Measurements from ENCODE around the gene PVRIG. TPM values are rescaled to one million over a fixed set of nuclear protein-coding genes. Genes with fewer than 3 reads are reported as not detected.
"Not testable (repeated sequence)": the region's sequence is repeated elsewhere in the genome, so short reads cannot be mapped to it uniquely, and the experiment has no call there.

Gene PVRIG
- total and polyA plus RNA-seq, 9 donors: 0.12 to 1.7 (median 0.28) TPM; not detected in 2

DNA sequence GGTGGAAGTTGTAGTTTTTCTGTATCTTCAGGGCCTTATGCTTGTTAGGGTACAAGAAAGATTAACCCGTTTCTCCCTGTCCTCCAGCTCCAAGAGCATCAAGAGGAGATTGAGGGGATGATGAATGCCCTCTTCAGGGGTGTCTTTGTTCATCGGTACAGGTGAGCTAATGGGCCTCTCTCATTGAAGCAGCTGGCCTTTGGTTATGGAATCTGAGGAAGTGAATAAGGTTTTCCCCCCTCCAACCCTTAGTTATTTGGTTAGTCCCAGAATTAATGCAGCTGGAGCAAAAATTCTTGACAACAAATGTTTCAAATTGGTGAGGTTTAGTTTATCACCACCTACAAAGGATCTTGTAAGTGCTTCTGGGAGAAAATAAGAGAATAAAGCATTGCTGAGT is 24.5 kb upstream of the PVRIG start:
- Histone ChIP-seq H3K4me1 (ENCODE audit: insufficient read depth) (no peaks in the 10 kb centered on the region), H3K36me3 (no peaks in the 10 kb centered on the region), H3K4me3 (no peak overlapping the region), H3K9me3 (no peaks in the 10 kb centered on the region), H3K27me3 (no peaks in the 10 kb centered on the region), H3K27ac (no peak overlapping the region)
- intact Hi-C loops (cut with DNase I): no loop called here
- WGBS, 3 donors: 75 to 83% (median 77%) methylated on average over 2 of the region's 2 CpGs
- no peak for DNase-seq
- TF ChIP-seq, protein P1, sequence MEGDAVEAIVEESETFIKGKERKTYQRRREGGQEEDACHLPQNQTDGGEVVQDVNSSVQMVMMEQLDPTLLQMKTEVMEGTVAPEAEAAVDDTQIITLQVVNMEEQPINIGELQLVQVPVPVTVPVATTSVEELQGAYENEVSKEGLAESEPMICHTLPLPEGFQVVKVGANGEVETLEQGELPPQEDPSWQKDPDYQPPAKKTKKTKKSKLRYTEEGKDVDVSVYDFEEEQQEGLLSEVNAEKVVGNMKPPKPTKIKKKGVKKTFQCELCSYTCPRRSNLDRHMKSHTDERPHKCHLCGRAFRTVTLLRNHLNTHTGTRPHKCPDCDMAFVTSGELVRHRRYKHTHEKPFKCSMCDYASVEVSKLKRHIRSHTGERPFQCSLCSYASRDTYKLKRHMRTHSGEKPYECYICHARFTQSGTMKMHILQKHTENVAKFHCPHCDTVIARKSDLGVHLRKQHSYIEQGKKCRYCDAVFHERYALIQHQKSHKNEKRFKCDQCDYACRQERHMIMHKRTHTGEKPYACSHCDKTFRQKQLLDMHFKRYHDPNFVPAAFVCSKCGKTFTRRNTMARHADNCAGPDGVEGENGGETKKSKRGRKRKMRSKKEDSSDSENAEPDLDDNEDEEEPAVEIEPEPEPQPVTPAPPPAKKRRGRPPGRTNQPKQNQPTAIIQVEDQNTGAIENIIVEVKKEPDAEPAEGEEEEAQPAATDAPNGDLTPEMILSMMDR (IDR thresholded peaks at IDR 0.05): no peak
- TF ChIP-seq EP300 (IDR thresholded peaks at IDR 0.05) (no peak), POLR2A (IDR thresholded peaks at IDR 0.05) (no peak)

DNA sequence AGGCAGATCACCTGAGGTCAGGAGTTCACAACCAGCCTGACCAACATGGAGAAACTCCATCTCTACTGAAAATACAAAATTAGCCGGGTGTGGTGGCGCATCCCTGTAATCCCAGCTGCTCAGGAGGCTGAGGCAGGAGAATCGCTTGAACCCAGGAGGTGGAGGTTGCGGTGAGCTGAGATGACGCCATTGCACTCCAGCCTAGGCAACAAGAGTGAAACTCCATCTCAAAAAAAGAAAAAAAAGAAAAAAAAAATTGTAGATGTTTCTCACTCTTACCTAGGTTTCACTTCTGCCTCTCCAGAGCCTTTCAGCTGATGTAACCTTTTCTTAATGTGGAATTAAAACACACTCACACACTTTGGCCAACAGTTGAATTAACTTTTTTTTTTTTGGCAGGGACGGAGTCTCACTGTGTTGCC is 23.8 kb upstream of the PVRIG start:
- H3K36me3 ChIP-seq; H3K9me3 ChIP-seq; H3K27ac ChIP-seq; intact Hi-C loops (cut with DNase I); H3K4me1 ChIP-seq (ENCODE audit: insufficient read depth); DNase-seq; H3K4me3 ChIP-seq; H3K27me3 ChIP-seq: not testable (repeated sequence)
- 95 to 98% (median 97%) methylated on average over 6 of the region's 6 CpGs for WGBS, 3 donors

DNA sequence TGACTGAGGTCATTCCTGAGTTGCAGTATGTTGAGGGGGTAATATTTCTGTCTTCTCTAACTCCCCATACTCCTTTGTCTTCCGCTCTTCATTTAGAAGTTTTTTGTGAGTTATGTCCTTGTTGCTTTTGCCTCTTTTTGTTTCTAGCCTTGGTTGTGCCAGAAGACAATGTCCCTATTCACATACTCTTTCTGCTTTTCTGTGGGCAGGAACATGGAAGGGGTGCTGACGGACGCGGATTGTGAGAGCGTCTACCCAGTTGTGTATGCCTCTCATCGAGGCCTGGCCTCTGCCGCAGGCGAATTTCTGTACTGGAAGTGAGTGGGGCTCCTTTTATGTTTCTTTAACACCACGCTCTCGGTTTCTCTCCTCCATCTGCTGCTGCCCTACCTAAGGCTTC is 21.5 kb upstream of the PVRIG start:
- DNase-seq: no peak
- Histone ChIP-seq H3K27me3 (no peaks in the 10 kb centered on the region), H3K4me1 (ENCODE audit: insufficient read depth) (no peaks in the 10 kb centered on the region), H3K27ac (no peak overlapping the region), H3K4me3 (no peak overlapping the region), H3K9me3 (no peaks in the 10 kb centered on the region), H3K36me3 (no peaks in the 10 kb centered on the region)
- TF ChIP-seq, protein P1 (IDR thresholded peaks at IDR 0.05): no peak
- TF ChIP-seq POLR2A (IDR thresholded peaks at IDR 0.05) (no peak), EP300 (IDR thresholded peaks at IDR 0.05) (no peak)
- WGBS, 3 donors: 93 to 95% (median 94%) methylated on average over 10 of the region's 10 CpGs
- intact Hi-C loops (cut with DNase I): no loop called here

DNA sequence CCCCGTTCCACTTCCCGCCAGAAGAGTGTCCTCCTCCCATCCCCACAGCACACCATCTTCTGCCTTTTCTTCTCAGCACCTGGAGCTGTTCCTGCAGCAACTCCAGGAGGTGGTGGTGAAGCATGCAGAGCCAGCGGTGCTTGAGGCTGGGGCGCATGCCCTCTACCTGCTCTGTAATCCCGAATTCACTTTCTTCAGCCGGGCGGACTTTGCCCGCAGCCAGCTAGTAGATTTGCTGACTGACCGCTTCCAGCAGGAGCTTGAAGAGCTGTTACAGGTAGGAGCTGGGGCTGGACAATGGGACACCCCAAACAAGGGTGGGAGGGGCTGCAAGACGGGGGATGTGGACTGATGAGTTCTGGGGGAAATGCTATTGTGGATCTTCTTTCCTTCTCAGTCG is 19.1 kb upstream of the PVRIG start:
- no peaks in the 10 kb centered on the region for H3K27me3 ChIP-seq
- no peak for DNase-seq
- 81 to 83% (median 83%) methylated on average over 11 of the region's 11 CpGs for WGBS, 3 donors
- no peak overlapping the region for H3K4me3 ChIP-seq
- no peaks in the 10 kb centered on the region for H3K36me3 ChIP-seq
- intact Hi-C loops (cut with DNase I): no loop called here
- no peaks in the 10 kb centered on the region for H3K4me1 ChIP-seq (ENCODE audit: insufficient read depth)
- TF ChIP-seq EP300 (IDR thresholded peaks at IDR 0.05) (no peak), POLR2A (IDR thresholded peaks at IDR 0.05) (no peak)
- TF ChIP-seq, protein P1 (IDR thresholded peaks at IDR 0.05): no peak
- H3K27ac ChIP-seq: no peak overlapping the region
- no peaks in the 10 kb centered on the region for H3K9me3 ChIP-seq

DNA sequence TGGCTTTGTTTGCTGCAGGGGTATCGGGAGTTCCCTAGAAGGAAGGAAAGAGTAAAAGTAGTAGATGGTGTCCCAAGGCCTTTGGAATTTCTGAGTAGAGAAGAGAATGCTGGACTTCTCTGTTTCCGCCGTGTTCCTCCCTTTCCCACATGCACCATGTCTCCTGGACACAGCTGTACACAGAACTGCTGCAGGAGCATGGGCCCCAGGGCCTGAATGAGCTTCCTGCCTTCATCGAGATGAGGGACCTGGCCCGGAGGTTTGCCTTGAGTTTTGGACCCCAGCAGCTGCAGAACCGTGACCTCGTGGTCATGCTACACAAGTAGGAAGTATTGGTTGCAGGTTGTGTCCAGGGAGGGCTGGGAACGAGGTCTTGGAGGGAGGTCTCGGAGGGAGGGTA is 15.3 kb upstream of the PVRIG start:
- intact Hi-C loops (cut with DNase I): no loop called here
- DNase-seq: no peak
- Histone ChIP-seq H3K36me3 (no peaks in the 10 kb centered on the region), H3K27me3 (no peaks in the 10 kb centered on the region), H3K27ac (no peak overlapping the region), H3K4me1 (ENCODE audit: insufficient read depth) (no peaks in the 10 kb centered on the region), H3K9me3 (no peaks in the 10 kb centered on the region), H3K4me3 (no peak overlapping the region)
- WGBS, 3 donors: 77 to 87% (median 78%) methylated on average over 9 of the region's 9 CpGs
- TF ChIP-seq EP300 (IDR thresholded peaks at IDR 0.05) (no peak), POLR2A (IDR thresholded peaks at IDR 0.05) (no peak)
- TF ChIP-seq, protein P1 (IDR thresholded peaks at IDR 0.05): no peak
